HG03558 (cell line): ENCODE measurements around the gene TEX51.

Experiments used
- ATAC-seq: cut with Tn5 transposase; IDR thresholded peaks from one replicate; pipeline ENCODE4 v1.9.1; 2021; ENCODE audit warnings: moderate number of reproducible peaks; ENCODE audit not compliant: unreplicated experiment; ENCODE audit errors: extremely low read depth

TEX51 gene

DNA sequence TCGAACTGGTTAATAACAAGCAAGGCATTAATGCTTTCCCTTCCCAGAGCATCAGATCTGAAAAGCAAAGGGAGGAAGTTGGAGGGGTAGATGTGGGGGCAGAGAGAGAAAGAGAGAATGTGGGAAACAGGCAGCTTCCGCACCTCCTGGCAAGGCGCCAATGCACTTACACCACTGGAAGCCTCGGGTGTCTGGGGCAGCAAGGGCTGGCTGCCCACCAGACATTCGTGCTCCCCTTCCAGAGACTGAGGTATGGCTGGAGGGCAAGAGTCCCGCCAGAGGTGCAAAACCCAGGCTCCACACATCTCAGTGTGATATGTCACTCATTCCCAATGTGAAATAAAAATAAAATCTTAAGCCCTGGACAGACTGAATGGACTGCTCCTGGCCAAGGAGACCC, 46.4 kb downstream of the TEX51 start:
- no peak for ATAC-seq

DNA sequence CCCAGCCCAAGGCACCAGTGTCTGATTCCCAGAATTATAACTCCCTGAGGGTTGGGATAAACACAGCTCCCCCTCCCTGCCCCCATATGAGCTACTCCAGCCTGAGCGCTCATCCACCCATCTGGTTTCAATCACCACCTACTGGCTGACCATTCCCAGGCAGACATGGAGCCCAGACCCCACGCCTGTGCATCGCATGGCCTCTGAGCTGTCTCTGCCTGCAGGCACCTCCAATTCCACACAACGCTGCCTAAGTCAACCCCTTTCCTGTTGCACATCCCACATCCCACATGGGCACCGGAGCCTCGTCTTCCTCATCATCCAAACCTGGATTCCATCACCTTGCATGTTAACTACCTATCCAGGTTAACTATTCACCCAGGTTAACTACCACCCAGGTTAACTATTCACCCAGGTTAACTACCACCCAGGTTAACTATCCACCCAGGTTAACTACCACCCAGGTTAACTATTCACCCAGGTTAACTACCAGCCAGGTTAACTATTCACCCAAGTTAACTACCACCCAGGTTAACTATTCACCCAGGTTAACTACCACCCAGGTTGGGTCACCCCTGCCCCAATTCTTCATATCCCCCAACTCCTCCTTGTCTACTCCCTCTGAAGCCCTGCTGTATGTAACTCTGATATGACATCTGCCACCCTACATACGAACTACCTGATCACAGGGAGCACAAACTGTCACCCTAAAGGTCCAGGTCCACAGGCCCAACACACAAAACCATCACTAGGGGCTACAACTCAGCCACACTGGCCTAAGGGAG, 47.8 kb downstream of the TEX51 start:
- no peak for ATAC-seq

DNA sequence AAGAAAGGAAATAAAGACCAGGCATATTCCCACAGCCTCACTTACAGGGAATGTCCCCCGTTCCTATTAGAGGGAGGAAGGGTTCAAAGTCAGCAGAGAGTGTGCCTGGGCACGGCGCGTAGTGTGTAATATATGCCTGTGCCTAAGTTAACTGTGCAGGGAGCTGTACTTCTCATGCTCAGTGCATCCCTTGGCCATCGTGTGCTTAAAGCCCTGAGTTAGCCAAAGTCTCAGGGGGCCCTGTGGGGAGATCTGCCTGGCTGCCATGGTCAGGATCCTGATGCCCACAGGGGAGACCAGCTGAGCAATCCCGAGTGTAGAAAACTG, 48.4 kb downstream of the TEX51 start:
- no peak for ATAC-seq

GRCh38 chr2:126949775-126950174, 51.1 kb downstream of the TEX51 start:
- ATAC-seq: no peak

GRCh38 chr2:126950504-126950903, 51.8 kb downstream of the TEX51 start:
- no peak for ATAC-seq
